Measurements from ENCODE around the gene TRIM34.
"Not testable (repeated sequence)": the region's sequence is repeated elsewhere in the genome, so short reads cannot be mapped to it uniquely, and the experiment has no call there.

The TRIM34 gene

GRCh38 chr11:5688482-5688881 is 63.7 kb downstream of the TRIM34 start:
- H3K9me3 ChIP-seq: no peaks in the 10 kb centered on the region
- DNase-seq: no peak
- no peaks in the 10 kb centered on the region for H3K27me3 ChIP-seq
- TF ChIP-seq CTCF (IDR thresholded peaks at IDR 0.05; ENCODE audit: low read depth, low read length): no peak
- no peaks in the 10 kb centered on the region for H3K36me3 ChIP-seq
- no peak overlapping the region for H3K4me3 ChIP-seq (ENCODE audit: low read depth, low read length)
- H3K4me1 ChIP-seq: no peaks in the 10 kb centered on the region

GRCh38 chr11:5689551-5689983 is 64.8 kb downstream of the TRIM34 start, which contains the start of gene TRIM22:
Gene TRIM22 (plus strand): TSS chr11:5689790. CDS start chr11:5696233, 6,443 bp downstream.
- Histone ChIP-seq H3K27me3 (no peaks in the 10 kb centered on the region), H3K4me1 (no peaks in the 10 kb centered on the region), H3K36me3 (no peaks in the 10 kb centered on the region), H3K4me3 (ENCODE audit: low read depth, low read length) (no peak within 1 kb of the TSS), H3K9me3 (no peaks in the 10 kb centered on the region)
- DNase-seq: no peak
- no peak for TF ChIP-seq CTCF (IDR thresholded peaks at IDR 0.05; ENCODE audit: low read depth, low read length)

GRCh38 chr11:5690216-5690615 is 65.4 kb downstream of the TRIM34 start:
- no peak for DNase-seq
- Histone ChIP-seq H3K4me3 (ENCODE audit: low read depth, low read length) (no peak overlapping the region), H3K27me3 (no peaks in the 10 kb centered on the region), H3K4me1 (no peaks in the 10 kb centered on the region), H3K9me3 (no peaks in the 10 kb centered on the region), H3K36me3 (no peaks in the 10 kb centered on the region)
- no peak for TF ChIP-seq CTCF (IDR thresholded peaks at IDR 0.05; ENCODE audit: low read depth, low read length)

- H3K4me1 ChIP-seq: no peaks in the 10 kb centered on the region
- no peaks in the 10 kb centered on the region for H3K36me3 ChIP-seq
- no peaks in the 10 kb centered on the region for H3K9me3 ChIP-seq
- H3K4me3 ChIP-seq (ENCODE audit: low read depth, low read length): no peak overlapping the region
- TF ChIP-seq CTCF (IDR thresholded peaks at IDR 0.05; ENCODE audit: low read depth, low read length): no peak
- no peaks in the 10 kb centered on the region for H3K27me3 ChIP-seq
- DNase-seq: no peak
These were observed 65.9 kb downstream of the TRIM34 start for GRCh38 chr11:5690736-5691135.

GRCh38 chr11:5691238-5691963 is 66.6 kb downstream of the TRIM34 start:
- not testable (repeated sequence) for DNase-seq; H3K4me1 ChIP-seq; H3K27me3 ChIP-seq; H3K4me3 ChIP-seq (ENCODE audit: low read depth, low read length); H3K36me3 ChIP-seq; H3K9me3 ChIP-seq

GRCh38 chr11:5691964-5692361 is 67.2 kb downstream of the TRIM34 start:
- H3K36me3 ChIP-seq: no peaks in the 10 kb centered on the region
- H3K9me3 ChIP-seq: no peaks in the 10 kb centered on the region
- H3K4me1 ChIP-seq: no peaks in the 10 kb centered on the region
- no peaks in the 10 kb centered on the region for H3K27me3 ChIP-seq
- H3K4me3 ChIP-seq (ENCODE audit: low read depth, low read length): no peak overlapping the region
- no peak for DNase-seq
- no peak for TF ChIP-seq CTCF (IDR thresholded peaks at IDR 0.05; ENCODE audit: low read depth, low read length)

All from BE2C (cell line).